Fibroblast of skin of back (primary cell): ENCODE measurements around the gene NTRK3.
A peak's percentile ranks its signal among the peaks of the same experiment; 100 is the strongest.

Source experiments
- DNase-seq: peaks from one replicate; pipeline ENCODE4 v3.0.0-alpha.2; 2013

Gene NTRK3

GRCh38 chr15:88230823-88231222, 25.7 kb downstream of the NTRK3 start:
- DNase-seq = no peak

GRCh38 chr15:88225461-88225860, 31.1 kb downstream of the NTRK3 start:
- DNase-seq = no peak

DNA sequence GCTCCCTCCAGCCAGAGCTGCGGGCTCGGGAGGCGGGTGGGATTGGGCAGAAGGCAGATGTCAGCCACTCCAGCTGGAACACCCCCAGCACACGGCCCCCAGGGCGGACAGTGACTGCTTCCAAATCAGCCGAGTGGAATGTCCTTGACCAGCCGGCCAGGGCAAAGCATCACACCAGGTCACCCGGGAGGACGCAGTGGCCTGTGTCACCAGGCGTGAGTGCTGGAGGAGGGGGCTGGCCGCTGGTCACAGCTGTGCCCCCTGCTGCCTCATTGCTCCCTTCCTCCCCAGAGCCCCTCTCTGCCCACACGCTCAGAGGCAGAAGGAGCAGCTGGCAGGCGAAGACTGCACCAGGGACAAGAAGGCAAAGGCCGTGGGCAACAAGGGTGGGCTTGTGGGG, 33.5 kb downstream of the NTRK3 start:
- no peak for DNase-seq

GRCh38 chr15:88221836-88222235, 34.7 kb downstream of the NTRK3 start:
- no peak for DNase-seq

GRCh38 chr15:88220443-88221335, 35.9 kb downstream of the NTRK3 start:
- no peak for DNase-seq

DNA sequence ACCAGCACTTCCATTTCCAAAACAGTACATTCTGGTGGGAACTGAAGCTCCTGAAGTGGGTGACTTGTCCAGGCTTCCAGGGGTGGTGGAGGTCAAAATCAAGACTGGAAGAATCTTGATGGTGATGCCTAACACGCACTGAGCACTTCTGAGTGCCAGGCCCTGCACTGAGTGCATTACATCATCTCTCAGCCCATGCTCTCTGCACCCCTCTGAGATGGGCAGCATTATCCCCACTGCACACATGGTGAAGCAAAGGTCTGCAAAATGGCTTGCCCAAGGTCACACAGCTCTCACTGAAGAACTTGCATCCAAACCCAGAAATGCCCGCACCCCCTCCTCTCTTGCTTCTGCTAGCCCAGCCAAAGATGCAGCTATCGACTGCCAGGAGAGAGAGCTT, 36.9 kb downstream of the NTRK3 start:
- no peak for DNase-seq

DNA sequence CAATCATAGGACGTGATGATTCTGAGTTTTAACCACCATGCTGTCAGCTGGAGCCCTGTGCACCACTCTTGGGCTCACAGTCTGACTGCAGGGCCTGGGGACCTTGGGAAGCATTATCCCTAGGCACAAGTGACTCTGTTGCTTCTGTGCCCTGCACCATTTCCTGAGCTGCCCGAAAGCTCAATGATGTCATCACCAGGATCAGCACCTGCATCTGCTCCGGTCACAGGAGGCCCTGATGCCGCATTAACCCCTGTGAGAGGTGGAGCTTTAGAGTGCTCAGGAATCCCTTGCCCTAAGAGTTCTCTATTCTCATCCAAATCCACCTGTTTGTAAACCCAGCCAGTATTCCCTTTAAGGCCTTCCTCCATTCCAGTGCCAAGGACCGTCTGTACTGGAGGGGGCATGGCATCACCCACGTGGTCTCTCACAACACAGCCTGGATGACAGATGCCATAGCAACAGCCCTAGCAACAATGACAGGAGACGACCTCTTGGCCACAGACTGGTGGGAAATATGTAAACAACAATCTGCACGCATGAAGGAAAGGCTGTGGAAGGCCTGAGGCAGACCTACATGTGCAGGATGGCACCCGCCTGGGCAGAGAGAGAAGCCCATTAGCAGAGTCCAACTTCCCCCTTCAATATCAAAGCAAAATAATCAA, 37.9 kb downstream of the NTRK3 start:
- no peak for DNase-seq

- no peak for DNase-seq
Observed at GRCh38 chr15:88215066-88215648, 41.4 kb downstream of the NTRK3 start.

GRCh38 chr15:88209111-88209510, 47.4 kb downstream of the NTRK3 start:
- DNase-seq = no peak

- DNase-seq = no peak
Observed at GRCh38 chr15:88208396-88208795, 48.1 kb downstream of the NTRK3 start.

DNA sequence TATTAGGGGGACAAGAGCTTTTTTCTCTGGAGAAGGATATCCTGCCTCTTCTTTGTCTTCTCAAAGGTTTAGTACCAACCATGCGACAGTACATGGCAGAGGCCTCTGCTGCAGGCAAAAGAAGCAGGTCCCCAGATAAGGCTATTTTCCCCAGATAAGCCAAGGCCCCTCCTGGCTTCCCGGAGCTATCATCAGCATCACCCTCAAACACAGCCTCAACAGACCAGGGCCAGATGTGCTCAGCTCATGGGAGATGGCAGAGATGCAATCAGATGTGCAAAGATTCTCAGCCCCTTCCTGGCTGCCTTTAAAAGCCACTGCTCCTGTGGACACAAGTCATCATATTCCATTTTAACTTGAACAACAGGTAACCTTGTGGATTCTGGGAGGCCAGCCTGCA, 49.0 kb downstream of the NTRK3 start:
- DNase-seq = no peak

DNA sequence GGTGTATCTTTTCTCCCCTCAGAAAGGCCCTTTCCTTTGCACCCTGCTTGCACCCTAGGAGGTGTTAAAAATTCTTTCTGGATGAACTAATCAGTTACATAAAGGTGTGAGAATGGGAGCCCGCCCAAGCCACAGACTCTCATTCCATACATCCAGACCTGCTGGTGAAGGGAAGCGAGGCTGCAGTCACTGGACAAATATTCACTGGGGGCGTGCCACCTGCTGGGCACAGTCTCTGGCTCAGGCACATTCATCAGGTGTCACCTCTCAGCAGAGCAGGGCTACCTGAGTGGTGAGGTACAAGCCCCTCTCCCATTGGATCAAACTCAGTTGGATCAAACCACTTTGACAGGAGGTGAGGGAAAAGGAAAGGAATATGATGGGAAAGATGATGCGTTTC, 52.0 kb downstream of the NTRK3 start:
- DNase-seq = no peak

DNA sequence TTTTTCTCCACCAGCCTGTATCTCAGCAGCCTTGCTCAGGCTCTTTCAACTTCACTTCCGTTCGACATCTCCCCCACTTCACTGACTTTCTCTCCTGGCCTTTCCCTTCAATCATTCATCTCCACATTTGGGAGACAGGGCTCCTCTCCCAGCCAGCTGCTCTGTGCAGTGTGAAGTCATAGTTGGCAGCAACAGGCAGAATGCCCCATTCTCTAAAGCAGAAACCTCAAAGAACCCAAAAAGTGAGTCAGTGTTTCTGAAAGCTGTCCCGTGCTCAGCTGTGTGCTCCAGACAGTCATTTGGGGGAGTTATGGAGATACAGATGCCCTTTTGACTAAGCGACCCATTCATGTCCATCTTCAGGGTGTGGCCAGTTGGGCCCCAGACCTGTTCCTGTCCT, 54.3 kb downstream of the NTRK3 start:
- DNase-seq = no peak

DNA sequence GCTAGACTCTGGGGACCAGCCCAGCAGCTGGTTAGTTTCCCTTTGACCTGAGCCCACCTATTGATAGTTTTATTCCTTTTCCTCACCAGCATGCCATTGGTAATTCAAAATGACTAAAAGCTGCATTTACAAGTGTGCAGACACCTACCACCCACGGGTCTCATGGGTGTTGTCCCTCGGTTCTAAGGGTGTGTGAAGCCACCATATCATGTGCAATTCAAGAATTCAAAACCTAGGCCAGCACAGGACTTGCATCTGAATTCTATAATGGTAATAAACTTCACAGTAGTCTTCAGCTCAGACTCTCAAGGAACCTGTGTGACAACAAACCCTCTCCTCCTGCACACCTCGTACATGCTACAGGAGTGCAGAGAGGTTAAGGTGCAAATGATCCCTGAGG, 55.3 kb downstream of the NTRK3 start:
- DNase-seq = no peak

DNA sequence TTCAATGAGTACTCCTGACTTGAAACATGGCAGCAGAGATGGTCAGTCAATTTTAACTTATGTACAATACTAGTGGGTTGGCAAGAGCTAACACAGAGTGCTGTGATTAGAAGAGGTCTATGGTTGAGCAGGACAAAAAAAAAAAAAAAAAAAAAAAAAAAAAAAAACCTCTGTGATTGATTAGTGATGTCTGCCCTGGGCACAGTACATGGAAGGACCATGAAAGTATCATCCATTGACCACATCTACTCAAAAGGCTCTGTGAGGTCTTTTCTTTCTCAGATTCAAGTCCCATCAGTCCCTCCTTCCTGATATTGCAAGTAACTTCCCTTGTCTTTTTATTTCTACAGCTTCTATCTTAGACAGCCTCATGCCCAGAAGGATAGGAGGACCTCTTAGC, 59.6 kb downstream of the NTRK3 start:
- DNase-seq = no peak

DNA sequence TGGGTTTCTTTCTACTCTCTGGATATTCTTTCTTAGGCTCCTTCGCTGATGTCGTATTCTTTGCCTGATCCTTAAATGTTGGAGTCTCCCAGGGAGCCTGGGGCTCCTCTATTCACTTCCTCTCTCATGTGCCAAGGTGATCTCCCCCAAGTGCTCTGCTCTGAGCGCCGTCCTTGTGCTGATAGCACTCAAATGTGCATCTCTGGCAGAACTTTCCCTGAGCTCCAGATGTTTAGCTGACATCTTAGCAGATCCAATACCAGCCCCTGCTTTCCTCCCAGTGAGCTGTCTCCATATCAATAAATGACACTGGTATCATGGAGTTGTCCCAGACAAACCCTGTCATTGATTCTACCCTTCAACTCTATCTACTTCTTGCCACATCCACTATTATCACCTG, 62.4 kb downstream of the NTRK3 start:
- no peak for DNase-seq

- no peak for DNase-seq
Observed at GRCh38 chr15:88193415-88193814, 63.1 kb downstream of the NTRK3 start.

GRCh38 chr15:88191812-88192165, 64.8 kb downstream of the NTRK3 start:
- DNase-seq = no peak

- DNase-seq = no peak
Observed at GRCh38 chr15:88190232-88190631, 66.3 kb downstream of the NTRK3 start.

GRCh38 chr15:88188300-88188699, 68.2 kb downstream of the NTRK3 start:
- DNase-seq = no peak

- peak; percentile 2 for DNase-seq
Observed at GRCh38 chr15:88187195-88187594, 69.3 kb downstream of the NTRK3 start.

GRCh38 chr15:88185584-88185983, 71.0 kb downstream of the NTRK3 start:
- DNase-seq = no peak

- DNase-seq = no peak
Observed at GRCh38 chr15:88181613-88182012, 74.9 kb downstream of the NTRK3 start.

- DNase-seq = no peak
Observed at GRCh38 chr15:88179562-88179961, 77.0 kb downstream of the NTRK3 start.
